Measurements from ENCODE around the gene ALG1L2.
"Not testable (repeated sequence)": the region's sequence is repeated elsewhere in the genome, so short reads cannot be mapped to it uniquely, and the experiment has no call there.

Gene ALG1L2

DNA sequence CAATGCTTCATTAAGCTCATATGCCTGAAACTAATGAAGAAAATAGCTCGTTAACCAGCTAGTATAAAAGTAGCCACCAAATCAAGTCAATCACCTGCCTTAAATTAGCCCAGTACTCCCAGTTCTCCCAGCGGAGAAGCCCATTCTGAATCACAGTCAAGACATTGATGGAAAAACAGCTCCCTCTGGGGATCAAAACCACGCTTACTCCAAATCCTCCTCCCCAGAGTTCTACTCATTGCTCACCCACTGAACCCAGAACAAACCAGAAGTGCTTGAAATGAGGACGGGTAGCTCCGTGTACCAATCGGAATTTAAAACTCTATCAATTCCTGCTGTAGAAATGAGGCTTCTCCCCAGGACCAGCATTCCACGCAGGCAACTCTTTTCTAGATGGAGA, 54.7 kb downstream of the ALG1L2 start:
- not testable (repeated sequence) for DNase-seq

DNA sequence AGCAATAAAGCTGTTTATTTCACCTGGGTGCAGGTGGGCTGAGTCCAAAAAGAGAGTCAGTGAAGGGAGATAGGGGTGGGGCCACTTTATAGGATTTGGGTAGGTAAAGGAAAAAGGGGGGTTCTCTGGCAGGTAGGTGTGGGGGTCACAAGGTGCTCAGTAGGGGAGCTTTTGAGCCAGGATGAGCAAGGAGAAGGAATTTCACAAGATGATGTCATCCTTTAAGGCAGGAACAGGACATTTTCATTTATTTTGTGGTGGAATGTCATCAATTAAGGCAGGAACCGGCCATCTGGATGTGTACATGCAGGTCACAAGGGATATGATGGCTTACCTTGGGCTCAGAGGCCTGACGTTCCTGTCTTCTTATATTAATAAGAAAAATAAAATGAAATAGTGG, 56.1 kb downstream of the ALG1L2 start:
- not testable (repeated sequence) for DNase-seq

DNA sequence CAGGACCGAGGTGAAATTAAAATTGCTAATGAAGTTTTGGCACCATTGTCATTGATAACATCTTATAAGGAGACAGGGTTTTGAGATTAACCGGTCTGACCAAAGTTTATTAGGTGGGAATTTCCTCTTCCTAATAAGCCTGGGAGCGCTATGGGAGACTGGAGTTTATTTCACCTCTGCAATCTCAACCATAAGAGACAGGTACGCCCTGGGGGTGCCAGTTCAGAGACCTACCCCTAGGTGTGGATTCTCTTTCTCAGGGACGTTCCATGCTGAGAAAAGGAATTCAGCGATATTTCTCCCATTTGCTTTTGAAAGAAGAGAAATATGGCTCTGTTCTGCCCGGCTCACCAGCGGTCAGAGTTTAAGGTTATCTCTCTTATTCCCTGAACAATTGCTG, 57.4 kb downstream of the ALG1L2 start:
- not testable (repeated sequence) for DNase-seq

DNA sequence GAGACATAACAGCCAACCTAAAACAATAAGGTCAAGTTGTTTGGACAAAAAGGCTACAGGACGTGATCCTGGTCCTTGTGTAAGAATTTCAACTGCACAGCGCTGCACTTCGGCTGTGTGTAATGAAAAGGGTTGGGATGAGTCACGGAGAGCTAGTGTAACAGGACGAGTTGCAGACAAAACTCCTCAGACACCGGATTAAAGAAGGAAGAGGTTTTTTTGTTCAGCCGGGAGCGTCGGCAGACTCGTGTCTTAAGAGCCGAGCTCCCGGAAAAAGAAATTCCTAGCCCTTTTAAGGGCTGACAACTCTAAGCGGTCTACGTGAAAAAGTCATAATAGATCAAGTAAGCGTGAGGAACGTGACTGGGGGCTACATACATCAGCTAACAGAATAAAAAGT, 59.1 kb downstream of the ALG1L2 start:
- DNase-seq = not testable (repeated sequence)

DNA sequence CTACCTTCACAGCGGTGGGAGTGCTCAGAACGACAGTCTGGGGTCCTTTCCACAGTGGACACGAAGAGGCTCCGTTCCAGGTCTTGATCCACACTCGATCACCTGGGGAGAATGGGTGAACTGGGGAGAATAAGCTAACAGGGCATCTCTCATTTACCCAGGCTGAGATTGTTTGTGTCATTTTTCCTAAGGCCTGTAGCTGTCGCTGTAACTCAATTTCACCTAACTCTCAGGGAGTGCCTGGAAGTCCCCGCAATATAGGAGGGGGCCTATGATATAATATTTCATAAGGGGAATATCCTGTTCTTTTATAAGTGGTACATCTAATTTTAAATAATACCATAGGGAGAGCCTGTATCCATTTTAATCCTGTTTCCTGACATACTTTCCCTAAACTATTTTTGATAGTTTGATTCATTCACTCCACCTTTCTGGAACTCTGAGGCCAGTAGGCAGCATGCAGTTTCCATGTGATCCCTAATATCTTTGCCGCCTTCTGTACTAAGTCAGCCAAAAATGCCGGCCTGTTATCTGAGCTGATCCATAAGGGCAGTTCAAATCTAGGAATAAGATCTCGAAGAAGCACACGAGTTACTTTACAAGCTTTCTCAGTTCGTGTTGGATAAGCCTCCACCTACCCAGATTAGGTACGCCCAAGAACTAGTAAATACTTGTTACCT, 62.2 kb downstream of the ALG1L2 start:
- DNase-seq = not testable (repeated sequence)

DNA sequence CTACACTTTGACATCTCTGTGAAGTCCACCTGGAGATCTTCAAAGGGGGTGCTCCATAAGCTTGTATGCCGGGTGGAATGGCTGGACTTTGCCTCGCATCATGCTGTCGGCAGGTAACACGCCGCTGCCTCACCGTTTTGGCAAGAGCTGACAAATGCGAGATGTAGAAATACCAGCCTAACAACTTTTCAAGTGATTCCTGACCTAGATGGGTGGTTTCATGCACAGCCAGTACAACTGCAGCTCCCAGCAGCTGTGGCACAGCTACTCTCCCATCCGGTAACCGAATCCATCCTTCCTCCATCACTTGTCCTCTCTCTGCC, 62.7 kb downstream of the ALG1L2 start:
- not testable (repeated sequence) for DNase-seq

DNA sequence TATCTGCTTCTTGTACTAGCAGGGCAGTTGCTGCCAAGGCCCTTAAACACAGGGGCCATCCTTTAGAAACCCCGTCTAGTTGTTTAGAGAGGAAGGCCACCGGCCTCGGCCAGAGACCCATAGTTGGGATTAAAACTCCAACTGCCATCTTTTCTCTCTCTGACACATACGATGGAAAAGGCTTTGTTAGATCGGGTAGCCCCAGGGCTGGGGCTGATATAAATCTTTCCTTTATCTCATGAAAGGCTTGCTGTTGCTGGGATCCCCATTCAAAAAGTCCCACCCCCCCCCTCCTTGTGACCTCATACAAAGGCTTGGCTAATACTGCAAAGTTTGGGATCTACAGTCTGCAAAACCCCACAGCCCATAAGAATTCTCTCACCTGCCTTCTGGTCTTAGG, 63.8 kb downstream of the ALG1L2 start:
- not testable (repeated sequence) for DNase-seq

DNA sequence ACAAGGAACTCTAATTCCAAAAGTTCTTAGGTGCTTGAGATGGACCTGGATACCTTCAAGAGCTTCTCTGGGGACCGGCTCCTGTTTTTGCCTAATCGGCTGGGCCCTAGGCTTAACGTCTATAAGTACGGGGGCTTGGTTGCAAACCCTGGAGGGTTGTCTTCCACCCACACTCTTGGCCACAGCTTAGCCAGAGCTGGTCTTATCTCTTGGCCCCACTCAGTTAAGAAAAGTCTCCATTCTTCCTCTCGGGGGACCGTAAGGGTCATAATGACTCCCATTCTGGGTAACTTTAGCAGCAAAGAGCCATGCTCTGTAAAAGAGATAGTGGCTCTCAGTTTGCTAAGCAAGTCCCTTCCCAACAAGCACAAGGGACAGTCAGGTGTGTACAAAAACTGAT, 64.8 kb downstream of the ALG1L2 start:
- not testable (repeated sequence) for DNase-seq

Measured in NCI-H526 treated with DMSO at 0.1 percent for 48 hours (cell line).